Activated naive CD8-positive, alpha-beta T cell (primary cell): ENCODE results near the gene EVI2B.
"Not testable (repeated sequence)": the region's sequence is repeated elsewhere in the genome, so short reads cannot be mapped to it uniquely, and the experiment has no call there.

ENCODE experiments used
- H3K27ac Mint-ChIP-seq: one replicate; pipeline ENCODE4 v1.8.0; 2021; ENCODE audit warnings: mixed read lengths
- H3K27me3 Mint-ChIP-seq: one replicate; pipeline ENCODE4 v1.8.0; 2021; ENCODE audit warnings: mixed read lengths
- H3K36me3 Mint-ChIP-seq: one replicate; pipeline ENCODE4 v1.8.0; 2021; ENCODE audit warnings: mixed read lengths
- H3K4me1 Mint-ChIP-seq: one replicate; pipeline ENCODE4 v1.8.0; 2021; ENCODE audit warnings: low read depth, mixed read lengths
- H3K4me3 Mint-ChIP-seq: one replicate; pipeline ENCODE4 v1.8.0; 2021; ENCODE audit warnings: mild to moderate bottlenecking, mixed read lengths
- H3K9me3 Mint-ChIP-seq: one replicate; pipeline ENCODE4 v1.8.0; 2021; ENCODE audit warnings: low read depth, mixed read lengths

EVI2B gene, protein sequence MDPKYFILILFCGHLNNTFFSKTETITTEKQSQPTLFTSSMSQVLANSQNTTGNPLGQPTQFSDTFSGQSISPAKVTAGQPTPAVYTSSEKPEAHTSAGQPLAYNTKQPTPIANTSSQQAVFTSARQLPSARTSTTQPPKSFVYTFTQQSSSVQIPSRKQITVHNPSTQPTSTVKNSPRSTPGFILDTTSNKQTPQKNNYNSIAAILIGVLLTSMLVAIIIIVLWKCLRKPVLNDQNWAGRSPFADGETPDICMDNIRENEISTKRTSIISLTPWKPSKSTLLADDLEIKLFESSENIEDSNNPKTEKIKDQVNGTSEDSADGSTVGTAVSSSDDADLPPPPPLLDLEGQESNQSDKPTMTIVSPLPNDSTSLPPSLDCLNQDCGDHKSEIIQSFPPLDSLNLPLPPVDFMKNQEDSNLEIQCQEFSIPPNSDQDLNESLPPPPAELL

DNA sequence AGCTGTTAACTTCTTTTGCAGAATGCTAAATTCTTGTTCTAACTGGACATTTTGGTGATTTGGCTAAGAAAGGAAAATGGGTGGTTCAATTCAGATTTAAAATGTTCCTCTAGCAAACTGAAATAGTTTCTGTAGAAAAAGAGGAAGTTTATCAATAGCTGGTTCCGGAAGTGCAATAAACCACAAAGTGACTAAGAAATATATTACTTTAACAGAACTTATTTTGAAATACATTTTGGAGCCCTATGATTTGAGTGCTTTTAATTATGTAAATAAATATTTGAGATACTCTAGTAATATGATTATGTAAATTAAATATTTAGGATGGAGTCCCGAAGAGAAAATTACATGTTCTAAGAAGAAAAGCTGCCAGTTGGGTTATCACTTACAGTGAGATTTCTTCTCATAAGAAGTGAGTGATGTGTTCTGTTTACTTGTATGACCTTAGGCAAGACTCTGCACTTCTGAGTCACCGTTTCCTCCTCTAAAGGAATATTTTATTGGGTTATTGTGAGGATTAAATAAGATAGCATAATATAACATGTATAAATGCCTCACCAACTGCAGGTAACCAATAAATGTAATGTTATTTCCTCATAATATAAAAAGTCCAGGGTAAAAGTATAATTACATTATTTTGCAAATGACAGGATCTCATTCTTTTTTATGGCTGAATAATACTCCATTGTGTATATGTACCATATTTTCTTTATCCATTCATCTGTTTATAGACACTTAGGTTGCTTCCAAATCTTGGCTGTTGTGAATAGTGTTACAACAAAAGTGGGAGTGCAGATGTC, at the start of gene EVI2B:
EVI2B (minus strand) TSS at position 73 of the 800 bp plus-strand sequence. CDS start 8,445 bp downstream, outside the sequence.
- H3K27ac Mint-ChIP-seq: peak within 1 kb of the TSS; percentile 97
- H3K27me3 Mint-ChIP-seq: no peaks in the 10 kb centered on the region
- peaks cover 3% of the 10 kb centered on the region for H3K9me3 Mint-ChIP-seq
- H3K4me3 Mint-ChIP-seq: peak within 1 kb of the TSS; percentile 86
- H3K4me1 Mint-ChIP-seq: peaks cover 67% of the 10 kb centered on the region
- peaks cover 10% of the 10 kb centered on the region for H3K36me3 Mint-ChIP-seq

DNA sequence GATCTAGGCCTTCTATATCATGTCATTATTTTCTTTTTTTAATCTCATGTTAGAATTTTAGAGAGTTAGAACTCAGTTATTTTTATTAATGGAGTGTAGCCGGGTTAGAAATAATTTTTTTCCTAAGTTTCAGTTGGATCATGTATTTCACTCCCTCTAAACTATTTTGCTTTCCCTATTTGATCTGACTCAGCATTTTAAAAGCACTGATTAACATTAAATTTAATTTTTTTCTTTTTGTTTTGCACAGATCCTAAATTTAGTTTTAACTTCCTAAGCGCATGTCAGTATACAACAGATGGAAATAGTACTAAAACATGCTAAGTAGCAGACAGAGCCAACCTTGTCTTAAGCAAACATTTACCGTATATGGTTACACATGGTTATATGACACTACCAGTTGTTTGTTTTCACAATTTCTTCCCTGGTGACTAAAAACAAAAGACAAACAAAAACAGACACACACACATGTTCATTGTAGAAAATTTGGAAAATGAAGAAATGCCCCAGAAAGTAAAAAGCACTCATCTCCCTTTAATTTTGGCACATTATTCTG, 44.1 kb upstream of the EVI2B start:
- H3K36me3 Mint-ChIP-seq: peaks cover 27% of the 10 kb centered on the region
- H3K4me3 Mint-ChIP-seq: no peak overlapping the region
- no peaks in the 10 kb centered on the region for H3K4me1 Mint-ChIP-seq
- no peak overlapping the region for H3K27ac Mint-ChIP-seq
- H3K27me3 Mint-ChIP-seq: no peaks in the 10 kb centered on the region
- H3K9me3 Mint-ChIP-seq: no peaks in the 10 kb centered on the region

DNA sequence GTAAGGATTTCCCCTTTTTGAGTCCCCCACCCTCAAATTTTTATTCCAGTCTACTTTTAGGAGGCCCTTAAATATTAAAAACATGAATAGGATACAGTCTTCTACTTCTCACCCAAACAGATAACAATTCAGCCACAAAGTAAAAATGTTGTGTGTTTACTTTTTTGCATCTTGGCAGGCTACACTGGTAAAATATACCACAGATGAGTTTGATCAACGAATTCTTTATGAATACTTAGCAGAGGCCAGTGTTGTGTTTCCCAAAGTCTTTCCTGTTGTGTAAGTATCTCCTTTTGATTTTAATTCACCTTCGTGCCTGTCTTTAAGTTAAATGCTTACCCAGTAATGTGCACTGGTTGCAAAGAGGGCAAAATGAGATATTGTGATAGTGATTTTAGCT, 43.2 kb upstream of the EVI2B start:
- H3K36me3 Mint-ChIP-seq: peaks cover 27% of the 10 kb centered on the region
- no peaks in the 10 kb centered on the region for H3K9me3 Mint-ChIP-seq
- no peaks in the 10 kb centered on the region for H3K27me3 Mint-ChIP-seq
- no peak overlapping the region for H3K4me3 Mint-ChIP-seq
- H3K27ac Mint-ChIP-seq: no peak overlapping the region
- H3K4me1 Mint-ChIP-seq: no peaks in the 10 kb centered on the region

DNA sequence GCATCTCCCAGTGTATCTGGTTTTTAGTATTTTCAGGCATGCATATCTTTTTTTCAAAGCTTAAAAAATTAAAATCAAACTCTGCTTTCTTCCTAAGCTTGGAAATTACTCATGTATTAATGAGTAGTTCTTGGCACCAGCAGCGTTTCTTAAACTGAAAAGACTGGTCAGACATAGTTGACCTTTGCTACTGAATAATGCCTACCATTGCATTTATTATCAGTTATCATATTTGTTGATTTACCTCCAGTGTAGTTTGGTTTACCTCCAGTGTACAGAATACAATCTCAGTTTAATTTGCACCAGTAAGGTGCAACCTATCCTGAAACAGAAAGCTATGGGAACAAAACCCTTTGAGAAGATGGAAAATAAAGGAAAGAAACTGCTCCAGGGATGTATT, 42.1 kb upstream of the EVI2B start:
- Mint-ChIP-seq H3K27me3 (no peaks in the 10 kb centered on the region), H3K4me1 (no peaks in the 10 kb centered on the region), H3K9me3 (no peaks in the 10 kb centered on the region), H3K36me3 (peaks cover 21% of the 10 kb centered on the region), H3K27ac (no peak overlapping the region), H3K4me3 (no peak overlapping the region)

DNA sequence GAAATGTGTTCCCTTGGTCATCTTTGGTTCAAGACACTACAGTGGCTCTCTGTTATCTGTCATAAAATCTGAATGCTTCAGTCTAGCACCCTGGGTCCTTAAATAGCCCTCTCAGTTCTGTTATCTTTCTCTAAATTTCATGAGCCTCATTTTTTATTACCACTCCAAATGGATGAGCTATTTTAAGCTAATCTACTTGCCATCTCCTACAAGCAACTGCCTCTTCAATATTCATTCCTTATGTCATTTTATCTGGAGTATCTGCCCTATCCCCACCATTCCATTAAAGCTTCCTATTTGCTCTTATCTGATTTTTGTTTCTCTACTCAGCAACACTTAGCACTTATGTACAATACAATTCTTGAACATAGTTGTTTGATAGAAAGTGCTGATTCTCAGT, 35.6 kb upstream of the EVI2B start:
- Mint-ChIP-seq H3K27me3 (no peaks in the 10 kb centered on the region), H3K36me3 (peaks cover 22% of the 10 kb centered on the region), H3K4me1 (peaks cover 4% of the 10 kb centered on the region), H3K27ac (peak overlapping the region; percentile 1), H3K9me3 (no peaks in the 10 kb centered on the region), H3K4me3 (no peak overlapping the region)

DNA sequence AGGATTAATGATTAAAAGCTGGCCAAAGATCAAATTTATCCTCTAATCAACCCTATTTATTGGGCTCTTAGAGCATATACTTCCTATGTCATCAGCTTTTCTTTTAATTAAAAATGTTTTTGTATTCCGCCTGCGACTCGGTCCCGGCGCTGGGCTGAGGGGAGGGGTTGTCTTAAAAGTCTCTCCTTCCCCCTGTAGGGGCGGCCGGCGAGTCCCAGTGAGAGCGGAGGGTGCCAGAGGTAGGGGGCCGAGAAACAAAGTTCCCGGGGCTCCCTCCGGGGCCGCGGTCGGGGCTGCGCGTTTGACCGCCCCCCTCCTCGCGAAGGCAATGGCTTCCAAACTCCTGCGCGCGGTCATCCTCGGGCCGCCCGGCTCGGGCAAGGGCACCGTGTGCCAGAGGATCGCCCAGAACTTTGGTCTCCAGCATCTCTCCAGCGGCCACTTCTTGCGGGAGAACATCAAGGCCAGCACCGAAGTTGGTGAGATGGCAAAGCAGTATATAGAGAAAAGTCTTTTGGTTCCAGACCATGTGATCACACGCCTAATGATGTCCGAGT, 31.4 kb upstream of the EVI2B start:
- H3K9me3 Mint-ChIP-seq, H3K4me3 Mint-ChIP-seq, H3K4me1 Mint-ChIP-seq, H3K27ac Mint-ChIP-seq, H3K27me3 Mint-ChIP-seq: not testable (repeated sequence)
- H3K36me3 Mint-ChIP-seq: peaks cover 26% of the 10 kb centered on the region

DNA sequence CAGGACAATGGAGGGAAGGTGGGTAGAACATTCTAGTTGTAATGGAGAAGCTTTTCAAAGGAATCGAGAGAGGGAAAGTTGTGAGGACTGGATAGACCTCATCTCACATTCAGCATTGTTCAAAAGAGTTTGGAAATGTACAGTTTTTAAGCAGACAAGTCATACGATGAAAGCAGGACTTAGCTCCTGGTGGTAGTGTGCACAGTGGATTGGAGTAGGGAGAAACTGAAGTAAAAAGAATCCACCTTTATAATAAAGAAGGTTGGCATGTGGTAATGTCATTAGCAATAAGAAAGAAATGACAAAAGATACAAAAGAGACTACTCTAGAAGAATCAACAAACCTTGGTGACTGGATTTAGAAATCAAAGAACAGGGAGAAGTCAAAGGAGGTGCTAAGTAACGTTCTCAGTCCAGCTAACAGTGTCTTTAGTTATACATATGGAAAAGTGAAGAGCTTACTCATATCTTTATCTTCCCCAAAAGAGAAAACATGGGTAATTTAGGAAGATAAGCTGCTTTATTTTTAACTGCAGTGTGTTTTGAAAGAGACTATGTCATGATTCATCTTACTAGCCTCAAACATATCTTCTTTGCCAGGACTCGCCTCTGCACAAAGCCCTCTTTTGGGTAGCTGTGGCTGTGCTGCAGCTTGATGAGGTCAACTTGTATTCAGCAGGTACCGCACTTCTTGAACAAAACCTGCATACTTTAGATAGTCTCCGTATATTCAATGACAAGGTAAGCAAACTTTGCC, 26.2 kb upstream of the EVI2B start:
- Mint-ChIP-seq H3K4me1 (no peaks in the 10 kb centered on the region), H3K36me3 (peaks cover 17% of the 10 kb centered on the region), H3K27me3 (no peaks in the 10 kb centered on the region), H3K9me3 (no peaks in the 10 kb centered on the region), H3K4me3 (no peak overlapping the region), H3K27ac (no peak overlapping the region)

DNA sequence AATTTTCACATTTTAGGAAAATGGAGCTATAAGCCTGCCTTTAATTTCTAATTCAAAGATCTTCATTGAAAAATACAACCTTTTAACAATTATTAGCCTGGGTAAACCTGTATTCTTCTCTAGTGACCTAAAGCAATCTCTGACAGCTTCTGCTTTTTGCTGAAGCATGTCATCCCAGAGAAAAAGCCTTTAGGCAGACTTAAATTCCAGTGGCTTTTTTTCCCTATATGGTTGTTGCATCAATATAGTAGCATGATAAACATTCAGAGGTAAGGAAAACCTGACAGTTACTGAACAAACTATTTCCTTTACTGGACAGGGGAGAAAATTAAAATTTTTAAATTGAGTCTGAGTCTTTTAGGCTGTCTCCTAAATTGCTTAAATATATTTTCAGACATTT, 15.4 kb upstream of the EVI2B start:
- H3K4me3 Mint-ChIP-seq: no peak overlapping the region
- no peaks in the 10 kb centered on the region for H3K9me3 Mint-ChIP-seq
- H3K27me3 Mint-ChIP-seq: no peaks in the 10 kb centered on the region
- H3K36me3 Mint-ChIP-seq: peaks cover 16% of the 10 kb centered on the region
- H3K27ac Mint-ChIP-seq: peak overlapping the region; percentile 46
- peaks cover 23% of the 10 kb centered on the region for H3K4me1 Mint-ChIP-seq

DNA sequence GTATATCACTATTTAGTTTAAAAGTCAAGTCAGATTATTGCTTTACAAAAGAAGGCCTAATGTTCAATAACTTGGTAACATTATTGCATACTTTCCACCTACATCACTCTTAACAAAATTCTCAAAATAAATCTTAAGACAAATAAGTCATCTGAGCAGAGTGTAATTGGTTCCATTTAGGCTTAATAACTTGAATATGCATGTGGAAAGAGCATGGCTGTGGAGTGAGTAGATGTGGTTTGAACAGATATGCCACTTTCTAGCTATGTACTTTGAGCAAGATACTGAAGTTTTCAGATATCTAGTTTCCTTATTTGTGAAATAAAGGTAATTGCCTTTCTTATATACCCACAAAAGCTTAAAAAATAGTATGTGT, 14.3 kb upstream of the EVI2B start:
- H3K9me3 Mint-ChIP-seq: no peaks in the 10 kb centered on the region
- H3K27ac Mint-ChIP-seq: peak overlapping the region; percentile 70
- peaks cover 28% of the 10 kb centered on the region for H3K4me1 Mint-ChIP-seq
- no peak overlapping the region for H3K4me3 Mint-ChIP-seq
- H3K27me3 Mint-ChIP-seq: no peaks in the 10 kb centered on the region
- peaks cover 16% of the 10 kb centered on the region for H3K36me3 Mint-ChIP-seq

DNA sequence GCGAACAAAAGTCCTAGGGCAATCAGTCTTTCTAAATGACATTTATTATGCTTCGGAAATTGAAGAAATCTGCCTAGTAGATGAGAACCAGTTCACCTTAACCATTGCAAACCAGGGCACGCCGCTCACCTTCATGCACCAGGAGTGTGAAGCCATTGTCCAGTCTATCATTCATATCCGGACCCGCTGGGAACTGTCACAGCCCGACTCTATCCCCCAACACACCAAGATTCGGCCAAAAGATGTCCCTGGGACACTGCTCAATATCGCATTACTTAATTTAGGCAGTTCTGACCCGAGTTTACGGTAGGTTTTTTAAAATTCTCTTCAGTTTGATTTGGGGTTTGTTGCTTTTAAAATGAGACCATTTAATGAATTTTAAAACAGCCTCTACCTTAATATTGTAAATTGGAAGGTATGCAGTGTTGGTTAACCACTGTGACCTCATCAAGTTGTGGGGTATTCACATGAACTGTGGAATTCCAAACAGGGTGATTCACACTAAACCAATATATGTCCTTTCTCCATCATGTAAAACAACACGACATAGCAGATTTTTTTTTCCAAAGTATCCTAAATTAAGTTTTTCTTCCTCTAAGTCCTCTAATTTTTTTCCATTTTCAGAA, 13.8 kb upstream of the EVI2B start:
- H3K4me1 Mint-ChIP-seq: peaks cover 30% of the 10 kb centered on the region
- H3K27me3 Mint-ChIP-seq: no peaks in the 10 kb centered on the region
- no peaks in the 10 kb centered on the region for H3K9me3 Mint-ChIP-seq
- peaks cover 16% of the 10 kb centered on the region for H3K36me3 Mint-ChIP-seq
- no peak overlapping the region for H3K4me3 Mint-ChIP-seq
- peak overlapping the region; percentile 70 for H3K27ac Mint-ChIP-seq

DNA sequence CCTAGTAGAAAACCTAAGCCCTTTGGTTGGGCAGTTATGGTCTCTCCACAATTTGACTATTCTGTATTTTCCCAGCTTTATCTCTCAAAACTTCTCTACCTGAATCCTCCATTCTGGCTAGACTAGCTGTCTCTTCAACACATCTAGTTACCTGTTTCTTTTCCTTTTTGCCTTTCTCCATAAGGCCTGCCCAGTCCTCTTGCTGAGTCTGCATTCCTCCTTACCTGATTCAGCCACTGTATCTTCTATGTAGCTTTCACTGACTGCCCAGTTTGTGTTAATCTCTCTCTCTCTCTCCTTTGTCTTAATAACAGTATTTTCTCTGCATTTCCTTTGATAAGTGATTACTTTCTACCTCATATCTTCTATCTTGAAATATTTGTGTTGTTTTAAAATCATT, 9.7 kb upstream of the EVI2B start:
- H3K4me3 Mint-ChIP-seq: no peak overlapping the region
- H3K36me3 Mint-ChIP-seq: peaks cover 15% of the 10 kb centered on the region
- H3K27ac Mint-ChIP-seq: peak overlapping the region; percentile 37
- no peaks in the 10 kb centered on the region for H3K27me3 Mint-ChIP-seq
- H3K4me1 Mint-ChIP-seq: peaks cover 36% of the 10 kb centered on the region
- no peaks in the 10 kb centered on the region for H3K9me3 Mint-ChIP-seq

DNA sequence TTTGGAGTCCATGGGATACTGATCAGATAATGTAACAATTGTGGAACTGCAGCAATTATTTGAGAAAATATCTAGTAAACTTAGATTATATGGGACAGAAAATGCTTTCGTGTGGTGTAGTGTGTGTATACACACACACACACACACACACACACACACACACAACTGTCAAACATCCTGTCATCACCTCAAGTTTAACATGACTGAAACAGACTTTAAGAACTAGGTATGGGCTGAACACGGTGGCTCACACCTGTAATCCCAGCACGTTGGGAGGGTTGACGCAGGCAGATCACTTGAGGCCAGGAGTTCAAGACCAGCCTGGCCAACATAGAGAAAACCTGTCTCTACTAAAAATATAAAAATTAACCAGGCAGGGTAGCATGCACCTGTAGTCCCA, 8.1 kb upstream of the EVI2B start:
- H3K4me3 Mint-ChIP-seq: peak overlapping the region; percentile 89
- H3K27ac Mint-ChIP-seq: peak overlapping the region; percentile 97
- no peaks in the 10 kb centered on the region for H3K27me3 Mint-ChIP-seq
- H3K4me1 Mint-ChIP-seq: peaks cover 37% of the 10 kb centered on the region
- H3K9me3 Mint-ChIP-seq: no peaks in the 10 kb centered on the region
- H3K36me3 Mint-ChIP-seq: peaks cover 18% of the 10 kb centered on the region

DNA sequence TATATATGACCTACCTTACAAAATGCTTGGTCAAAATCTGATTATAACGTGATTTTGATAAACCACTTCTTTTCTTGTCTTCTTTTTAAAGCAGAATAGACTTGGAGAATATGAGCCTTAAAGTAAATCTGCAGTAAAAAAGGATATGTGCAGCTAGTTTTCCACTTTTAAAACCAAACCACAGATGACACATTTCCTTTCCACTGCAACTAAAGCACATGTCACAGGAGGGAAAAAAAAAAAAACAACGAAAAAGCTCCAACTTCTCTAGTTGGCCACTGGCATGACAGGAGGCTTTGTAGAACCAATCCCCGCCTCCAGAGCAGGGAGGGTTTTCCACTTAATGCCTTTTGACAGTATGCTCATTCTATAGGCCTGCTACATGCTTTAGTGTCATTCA, 7.6 kb upstream of the EVI2B start, which contains the start of gene EVI2A:
EVI2A (minus strand) TSS at position 142 of the 400 bp plus-strand sequence. CDS start 2,609 bp downstream, outside the sequence.
- H3K4me3 Mint-ChIP-seq: peak within 1 kb of the TSS; percentile 89
- H3K4me1 Mint-ChIP-seq: peaks cover 38% of the 10 kb centered on the region
- no peaks in the 10 kb centered on the region for H3K27me3 Mint-ChIP-seq
- H3K27ac Mint-ChIP-seq: peak within 1 kb of the TSS; percentile 97
- H3K9me3 Mint-ChIP-seq: no peaks in the 10 kb centered on the region
- H3K36me3 Mint-ChIP-seq: peaks cover 16% of the 10 kb centered on the region

DNA sequence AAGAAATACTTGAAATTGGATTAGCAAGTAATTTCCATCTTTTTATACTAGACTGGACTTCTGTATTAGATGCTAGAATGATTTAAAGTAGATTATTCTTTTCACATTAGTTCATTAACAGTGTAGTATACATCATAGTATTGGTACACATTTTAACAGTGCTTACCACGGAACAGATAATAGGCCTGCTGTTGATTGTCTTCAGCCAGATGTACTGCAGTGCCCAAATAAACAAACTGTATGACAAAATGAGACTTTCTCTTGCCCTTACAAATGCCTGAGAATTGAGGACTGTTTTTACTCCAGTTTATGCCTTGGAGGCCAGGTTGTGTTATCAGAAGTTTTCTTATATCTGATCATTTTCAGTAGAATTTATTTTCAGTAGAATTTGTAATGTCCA, 6.9 kb upstream of the EVI2B start:
- Mint-ChIP-seq H3K4me3 (peak overlapping the region; percentile 89), H3K9me3 (no peaks in the 10 kb centered on the region), H3K4me1 (peaks cover 45% of the 10 kb centered on the region), H3K27me3 (no peaks in the 10 kb centered on the region), H3K27ac (peak overlapping the region; percentile 97), H3K36me3 (peaks cover 11% of the 10 kb centered on the region)
